Measurements from ENCODE around the gene FAM221B. TPM values are rescaled to one million over a fixed set of nuclear protein-coding genes. Genes with fewer than 3 reads are reported as not detected.

The FAM221B gene
- total and polyA plus RNA-seq, 2 of the 4 experiments (the other 2 are of a cell fraction): not detected

GRCh38 chr9:35781066-35781465 is 47.5 kb downstream of the FAM221B start:
- Histone ChIP-seq H3K36me3 (ENCODE audit: control insufficient read depth, insufficient read depth, low read length) (no peaks in the 10 kb centered on the region), H3K9me3 (ENCODE audit: control insufficient read depth, insufficient read depth, low read length) (no peaks in the 10 kb centered on the region), H3K4ac (ENCODE audit: low read depth, low read length) (no peak overlapping the region), H4K5ac (ENCODE audit: low read depth, low read length) (no peak overlapping the region), H2BK20ac (ENCODE audit: low read depth, low read length) (no peak overlapping the region), H3K56ac (ENCODE audit: extremely low read depth, insufficient read depth, low read length) (no peak overlapping the region), H2AFZ (replicated peaks; ENCODE audit: low read length, poor library complexity) (no peak overlapping the region), H3K4me2 (ENCODE audit: low read depth, low read length) (no peak overlapping the region), H2BK5ac (ENCODE audit: low read depth, low read length, poor library complexity, severe bottlenecking) (no peak overlapping the region), H3K4me1 (ENCODE audit: control insufficient read depth, insufficient read depth, low read length) (no peaks in the 10 kb centered on the region), H3K4me3 (ENCODE audit: insufficient read depth, low read depth, low read length) (no peak overlapping the region), H3K23ac (ENCODE audit: low read depth, low read length) (no peak overlapping the region), H3K9ac (ENCODE audit: low read depth, low read length) (no peak overlapping the region), H3K27ac (ENCODE audit: insufficient read depth, low read length) (no peak overlapping the region), H3K14ac (replicated peaks; ENCODE audit: low read depth, low read length) (no peak overlapping the region), H4K20me1 (ENCODE audit: insufficient read depth, low read length) (no peaks in the 10 kb centered on the region), H2BK15ac (ENCODE audit: low read depth, low read length) (no peak overlapping the region), H3K27me3 (ENCODE audit: control insufficient read depth, insufficient read depth, low read length) (peaks cover 42% of the 10 kb centered on the region), H2AK5ac (ENCODE audit: low read depth, low read length) (no peak overlapping the region), H2BK120ac (ENCODE audit: low read depth, low read length) (no peak overlapping the region), H3K18ac (ENCODE audit: low read depth, low read length) (no peak overlapping the region), H3K79me1 (ENCODE audit: low read depth in 1 of 2, low read length in 2 of 2) (no peaks in the 10 kb centered on the region), H4K91ac (ENCODE audit: insufficient read depth, low read depth, low read length) (no peak overlapping the region), H4K8ac (ENCODE audit: low read depth in 2 of 2, low read length in 2 of 2) (no peak overlapping the region), H3K9me1 (ENCODE audit: insufficient read depth, low read length) (no peaks in the 10 kb centered on the region; the same call in 1 of the 2 replicates), H2AK9ac (replicated peaks; ENCODE audit: low read depth, low read length, poor library complexity) (no peak overlapping the region)
- ATAC-seq (ENCODE audit: low read depth) (no peak), DNase-seq (no peak)
- no CpG with 5 or more reads among the region's 2 CpGs for WGBS, 2 experiments (ENCODE audit: extremely low coverage in 2 of 2, insufficient read length in 1 of 2)
- intact Hi-C loops (cut with micrococcal nuclease) (no loop called here), dilution Hi-C loops (cut with HindIII; ENCODE audit: low sequenced_read_pairs, unreplicated experiment) (no loop called here), in situ Hi-C loops (cut with MboI; ENCODE audit: low sequenced_read_pairs) (no loop called here)
- ChIA-PET POLR2A (ENCODE audit: unreplicated experiment) (no interaction called here), CTCF (no interaction called here)
- BruUV-seq (replicated peaks): no TSS peak
- no peak for TF ChIP-seq FOS (IDR thresholded peaks at IDR 0.05; ENCODE audit: low read depth, low read length)
- no peak for TF ChIP-seq USF2 (IDR thresholded peaks at IDR 0.05; ENCODE audit: low read depth, low read length)
- TF ChIP-seq MAFK (IDR thresholded peaks at IDR 0.05; ENCODE audit: low read depth, low read length): no peak
- TF ChIP-seq RAD21 (IDR thresholded peaks at IDR 0.05; ENCODE audit: low read length): no peak
- TF ChIP-seq BHLHE40 (IDR thresholded peaks at IDR 0.05; ENCODE audit: low read depth, low read length): no peak
- TF ChIP-seq RCOR1 (IDR thresholded peaks at IDR 0.05; ENCODE audit: insufficient replicate concordance, low read length): no peak
- no peak for TF ChIP-seq CEBPB (IDR thresholded peaks at IDR 0.05; ENCODE audit: low read depth, low read length)
- no peak for TF ChIP-seq MXI1 (IDR thresholded peaks at IDR 0.05; ENCODE audit: borderline replicate concordance, low read depth, low read length)
- TF ChIP-seq POLR2A (IDR thresholded peaks at IDR 0.05; ENCODE audit: low read depth, low read length): no peak
